ENCODE results near the gene LPAR4. TPM values are rescaled to one million over a fixed set of nuclear protein-coding genes. Genes with fewer than 3 reads are reported as not detected.

The LPAR4 gene
- total and polyA plus RNA-seq, 2 experiments from 2014 or later, result not detected

DNA sequence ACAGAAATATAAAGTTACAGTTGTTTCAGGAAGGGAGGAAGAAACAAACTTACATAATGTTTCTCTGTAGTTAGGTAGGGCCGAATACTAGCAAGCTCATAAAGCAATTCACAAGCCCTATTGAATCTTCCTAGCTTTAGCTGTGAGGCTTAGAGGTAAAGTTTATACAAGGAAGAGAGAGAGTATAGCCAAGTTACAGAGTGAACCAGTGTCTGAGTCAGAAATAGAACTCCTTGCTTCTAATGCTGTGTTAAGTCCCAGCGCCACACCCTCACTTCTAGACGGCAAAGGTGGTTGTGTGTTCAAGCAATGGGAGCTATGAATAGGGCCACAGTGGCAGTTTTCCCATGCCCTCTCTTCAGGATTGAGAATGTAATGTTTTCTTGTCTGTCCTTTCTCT lies 6.1 kb downstream of the LPAR4 start:
- H3F3A ChIP-seq (ENCODE audit: insufficient read depth), result no peaks in the 10 kb centered on the region
- H3K36me3 ChIP-seq (ENCODE audit: low read depth), result no peaks in the 10 kb centered on the region
- no peaks in the 10 kb centered on the region for H3K79me2 ChIP-seq (ENCODE audit: insufficient read depth)
- no peaks in the 10 kb centered on the region for H3K4me1 ChIP-seq (ENCODE audit: insufficient read depth)
- no peak overlapping the region for H3K27ac ChIP-seq
- DNase-seq, result no peak
- no peak overlapping the region for H3K4me3 ChIP-seq
- H3K9ac ChIP-seq, result no peak overlapping the region
- no peaks in the 10 kb centered on the region for H3K9me2 ChIP-seq (ENCODE audit: insufficient read depth)
- H3K9me3 ChIP-seq (ENCODE audit: low read depth), result no peaks in the 10 kb centered on the region
- TF ChIP-seq EZH2phosphoT487 (IDR thresholded peaks at IDR 0.05; ENCODE audit: insufficient read depth, low read depth) (no peak), EZH2 (IDR thresholded peaks at IDR 0.05; ENCODE audit: insufficient read depth, poor library complexity, severe bottlenecking) (no peak)
- WGBS, 2 experiments (ENCODE audit: low coverage in 1 of 2, low lambda C conversion rate in 2 of 2, missing lambda C conversion rate in 2 of 2), result 54 to 64% methylated on average over 2 to 3 of the region's 3 CpGs
- H4K20me1 ChIP-seq (ENCODE audit: insufficient read depth), result no peaks in the 10 kb centered on the region
- H3K27me3 ChIP-seq (replicated peaks; ENCODE audit: insufficient read depth), result no peaks in the 10 kb centered on the region
- H3K4me2 ChIP-seq (ENCODE audit: unreplicated experiment), result no peak overlapping the region
- no peak overlapping the region for H2AFZ ChIP-seq
- in situ Hi-C loops (cut with MboI), result no loop called here

DNA sequence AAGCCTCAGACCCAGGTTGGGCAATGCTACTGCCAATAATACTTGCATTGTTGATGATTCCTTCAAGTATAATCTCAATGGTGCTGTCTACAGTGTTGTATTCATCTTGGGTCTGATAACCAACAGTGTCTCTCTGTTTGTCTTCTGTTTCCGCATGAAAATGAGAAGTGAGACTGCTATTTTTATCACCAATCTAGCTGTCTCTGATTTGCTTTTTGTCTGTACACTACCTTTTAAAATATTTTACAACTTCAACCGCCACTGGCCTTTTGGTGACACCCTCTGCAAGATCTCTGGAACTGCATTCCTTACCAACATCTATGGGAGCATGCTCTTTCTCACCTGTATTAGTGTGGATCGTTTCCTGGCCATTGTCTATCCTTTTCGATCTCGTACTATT lies 7.4 kb downstream of the LPAR4 start:
- Histone ChIP-seq H4K20me1 (ENCODE audit: insufficient read depth) (no peaks in the 10 kb centered on the region), H3K9ac (no peak overlapping the region), H3K79me2 (ENCODE audit: insufficient read depth) (no peaks in the 10 kb centered on the region), H3K4me2 (ENCODE audit: unreplicated experiment) (no peak overlapping the region), H3K27ac (no peak overlapping the region), H3K9me3 (ENCODE audit: low read depth) (no peaks in the 10 kb centered on the region), H3K4me3 (no peak overlapping the region), H3K27me3 (replicated peaks; ENCODE audit: insufficient read depth) (no peaks in the 10 kb centered on the region), H3F3A (ENCODE audit: insufficient read depth) (no peaks in the 10 kb centered on the region), H3K4me1 (ENCODE audit: insufficient read depth) (no peaks in the 10 kb centered on the region), H3K36me3 (ENCODE audit: low read depth) (no peaks in the 10 kb centered on the region), H2AFZ (no peak overlapping the region), H3K9me2 (ENCODE audit: insufficient read depth) (no peaks in the 10 kb centered on the region)
- WGBS, 2 experiments (ENCODE audit: low coverage in 1 of 2, low lambda C conversion rate in 2 of 2, missing lambda C conversion rate in 2 of 2), result 74 to 76% methylated on average over 5 of the region's 5 CpGs
- TF ChIP-seq EZH2phosphoT487 (IDR thresholded peaks at IDR 0.05; ENCODE audit: insufficient read depth, low read depth), result no peak
- TF ChIP-seq EZH2 (IDR thresholded peaks at IDR 0.05; ENCODE audit: insufficient read depth, poor library complexity, severe bottlenecking), result no peak
- DNase-seq, result no peak
- in situ Hi-C loops (cut with MboI), result no loop called here

DNA sequence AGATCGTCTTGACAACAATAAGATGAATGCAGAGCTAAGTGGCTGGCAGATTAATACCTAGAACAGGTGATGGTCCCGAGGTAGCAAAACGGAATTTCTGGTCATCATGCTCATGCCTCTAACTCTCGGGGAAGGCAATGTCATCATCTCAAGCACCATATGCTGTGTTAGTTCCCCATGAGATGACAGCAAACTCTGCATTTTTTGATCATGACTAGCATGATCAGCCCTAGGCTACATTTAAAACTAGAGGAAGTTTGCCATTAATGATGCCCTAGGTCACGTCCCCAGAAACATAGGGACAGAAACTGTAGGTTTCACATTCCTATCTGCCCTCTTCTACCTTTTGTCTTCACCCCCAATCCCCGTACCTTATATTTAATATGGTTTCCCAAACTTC lies 11.6 kb downstream of the LPAR4 start:
- DNase-seq, result no peak
- H3K4me1 ChIP-seq (ENCODE audit: insufficient read depth), result no peaks in the 10 kb centered on the region
- no peaks in the 10 kb centered on the region for H3K79me2 ChIP-seq (ENCODE audit: insufficient read depth)
- no peaks in the 10 kb centered on the region for H3K36me3 ChIP-seq (ENCODE audit: low read depth)
- TF ChIP-seq EZH2phosphoT487 (IDR thresholded peaks at IDR 0.05; ENCODE audit: insufficient read depth, low read depth) (no peak), EZH2 (IDR thresholded peaks at IDR 0.05; ENCODE audit: insufficient read depth, poor library complexity, severe bottlenecking) (no peak)
- no peak overlapping the region for H3K4me2 ChIP-seq (ENCODE audit: unreplicated experiment)
- in situ Hi-C loops (cut with MboI), result no loop called here
- 51 to 70% methylated on average over 5 to 6 of the region's 6 CpGs for WGBS, 2 experiments (ENCODE audit: low coverage in 1 of 2, low lambda C conversion rate in 2 of 2, missing lambda C conversion rate in 2 of 2)
- H3K27ac ChIP-seq, result no peak overlapping the region
- H4K20me1 ChIP-seq (ENCODE audit: insufficient read depth), result no peaks in the 10 kb centered on the region
- no peaks in the 10 kb centered on the region for H3F3A ChIP-seq (ENCODE audit: insufficient read depth)
- no peak overlapping the region for H3K4me3 ChIP-seq
- no peaks in the 10 kb centered on the region for H3K9me2 ChIP-seq (ENCODE audit: insufficient read depth)
- H3K27me3 ChIP-seq (replicated peaks; ENCODE audit: insufficient read depth), result no peaks in the 10 kb centered on the region
- H2AFZ ChIP-seq, result no peak overlapping the region
- H3K9me3 ChIP-seq (ENCODE audit: low read depth), result no peaks in the 10 kb centered on the region
- no peak overlapping the region for H3K9ac ChIP-seq

DNA sequence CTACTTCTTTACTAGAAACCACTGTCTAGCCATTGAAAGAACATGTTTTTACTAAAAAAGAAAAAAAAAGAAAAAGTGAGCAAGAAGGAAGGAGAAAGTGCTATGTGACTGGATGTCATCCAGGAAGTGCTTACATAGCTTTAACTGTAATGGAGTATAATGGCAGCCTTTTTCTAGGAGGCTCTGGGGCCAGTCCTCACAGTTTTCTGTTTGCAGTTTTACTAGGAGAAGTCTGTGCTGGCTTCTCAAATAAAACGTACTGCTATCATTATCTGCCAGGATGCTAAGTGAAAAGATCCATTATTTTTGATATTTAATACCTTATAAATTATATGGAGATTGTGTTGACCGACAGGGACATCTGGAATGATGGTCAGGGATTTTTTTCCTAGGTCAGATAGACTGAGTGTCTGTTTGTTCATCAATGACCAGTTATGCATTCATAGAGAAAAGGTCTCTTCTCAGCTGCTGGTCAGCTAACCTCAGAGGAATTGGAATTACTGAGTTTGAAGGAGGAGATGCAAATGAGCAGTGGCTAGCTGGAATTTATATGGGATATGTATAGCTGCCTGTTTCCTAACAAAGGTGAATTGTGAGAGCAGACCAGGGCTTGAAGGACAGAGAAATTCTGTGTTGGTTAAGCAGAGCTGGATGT lies 21.7 kb downstream of the LPAR4 start:
- Histone ChIP-seq H3K9me2 (ENCODE audit: insufficient read depth) (no peaks in the 10 kb centered on the region), H3K4me1 (ENCODE audit: insufficient read depth) (no peaks in the 10 kb centered on the region), H3F3A (ENCODE audit: insufficient read depth) (no peaks in the 10 kb centered on the region), H3K27ac (no peak overlapping the region), H3K27me3 (replicated peaks; ENCODE audit: insufficient read depth) (no peaks in the 10 kb centered on the region), H4K20me1 (ENCODE audit: insufficient read depth) (no peaks in the 10 kb centered on the region), H2AFZ (no peak overlapping the region), H3K4me3 (no peak overlapping the region), H3K9me3 (ENCODE audit: low read depth) (no peaks in the 10 kb centered on the region), H3K36me3 (ENCODE audit: low read depth) (no peaks in the 10 kb centered on the region), H3K9ac (no peak overlapping the region), H3K79me2 (ENCODE audit: insufficient read depth) (no peaks in the 10 kb centered on the region), H3K4me2 (ENCODE audit: unreplicated experiment) (no peak overlapping the region)
- in situ Hi-C loops (cut with MboI), result no loop called here
- TF ChIP-seq EZH2phosphoT487 (IDR thresholded peaks at IDR 0.05; ENCODE audit: insufficient read depth, low read depth) (no peak), EZH2 (IDR thresholded peaks at IDR 0.05; ENCODE audit: insufficient read depth, poor library complexity, severe bottlenecking) (no peak)
- DNase-seq, result no peak
- WGBS, 2 experiments (ENCODE audit: low coverage in 1 of 2, low lambda C conversion rate in 2 of 2, missing lambda C conversion rate in 2 of 2), result 5 to 8% methylated on average over 2 of the region's 2 CpGs

DNA sequence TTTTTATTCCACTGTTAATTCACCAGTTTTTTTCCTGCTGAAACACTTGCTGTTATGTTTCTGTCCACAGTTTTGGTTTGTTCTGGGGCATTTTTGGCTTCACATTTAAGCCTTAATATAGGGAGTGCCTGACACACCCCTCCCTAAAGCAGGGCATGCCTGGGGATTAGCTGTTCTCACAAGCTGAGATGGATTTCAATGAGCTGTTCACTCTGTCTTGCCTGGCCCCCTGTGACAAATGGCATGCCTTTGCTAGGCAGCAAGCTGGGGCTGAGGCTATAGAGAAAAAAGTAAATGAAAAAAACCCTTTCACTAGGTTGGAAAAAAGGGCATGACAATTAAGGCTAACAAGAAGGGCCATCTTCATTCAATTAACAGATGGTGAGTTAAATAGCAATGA lies 22.4 kb downstream of the LPAR4 start:
- no peaks in the 10 kb centered on the region for H4K20me1 ChIP-seq (ENCODE audit: insufficient read depth)
- TF ChIP-seq EZH2phosphoT487 (IDR thresholded peaks at IDR 0.05; ENCODE audit: insufficient read depth, low read depth) (no peak), EZH2 (IDR thresholded peaks at IDR 0.05; ENCODE audit: insufficient read depth, poor library complexity, severe bottlenecking) (no peak)
- no peak for DNase-seq
- H3K4me2 ChIP-seq (ENCODE audit: unreplicated experiment), result no peak overlapping the region
- H3K9me3 ChIP-seq (ENCODE audit: low read depth), result no peaks in the 10 kb centered on the region
- no peaks in the 10 kb centered on the region for H3K79me2 ChIP-seq (ENCODE audit: insufficient read depth)
- no peaks in the 10 kb centered on the region for H3K36me3 ChIP-seq (ENCODE audit: low read depth)
- no peak overlapping the region for H3K4me3 ChIP-seq
- H3K9ac ChIP-seq, result no peak overlapping the region
- H2AFZ ChIP-seq, result no peak overlapping the region
- in situ Hi-C loops (cut with MboI), result no loop called here
- no peaks in the 10 kb centered on the region for H3F3A ChIP-seq (ENCODE audit: insufficient read depth)
- no peaks in the 10 kb centered on the region for H3K27me3 ChIP-seq (replicated peaks; ENCODE audit: insufficient read depth)
- H3K9me2 ChIP-seq (ENCODE audit: insufficient read depth), result no peaks in the 10 kb centered on the region
- H3K4me1 ChIP-seq (ENCODE audit: insufficient read depth), result no peaks in the 10 kb centered on the region
- H3K27ac ChIP-seq, result no peak overlapping the region

All from GM23248 (cell line).